H1 (cell line): ENCODE results near the gene MBLAC1. TPM values are rescaled to one million over a fixed set of nuclear protein-coding genes. Genes with fewer than 3 reads are reported as not detected.

Experiments
- BACH1 ChIP-seq: IDR thresholded peaks from 2 replicates; pipeline ENCODE4 v1.6.1; 2012; ENCODE audit warnings: low read length, improper control_type of control experiment
- EGR1 ChIP-seq: IDR thresholded peaks from 2 replicates; pipeline ENCODE4 v1.6.1; 2011; ENCODE audit warnings: low read depth, low read length, borderline replicate concordance
- FOSL1 ChIP-seq: IDR thresholded peaks from 2 replicates; pipeline ENCODE4 v1.6.1; 2011; ENCODE audit warnings: mild to moderate bottlenecking, low read depth, low read length, moderate library complexity; ENCODE audit not compliant: insufficient read depth
- NANOG ChIP-seq: IDR thresholded peaks from 2 replicates; pipeline ENCODE4 v1.6.1; 2011; ENCODE audit warnings: low read length, low read depth, mild to moderate bottlenecking, inconsistent platforms; ENCODE audit not compliant: insufficient read depth, poor library complexity, severe bottlenecking
- SIRT6 ChIP-seq: IDR thresholded peaks from one replicate; pipeline ENCODE4 v1.7.1; 2012; ENCODE audit warnings: low read length, inconsistent platforms
- SRF ChIP-seq: IDR thresholded peaks from 2 replicates; pipeline ENCODE4 v1.6.1; 2011; ENCODE audit warnings: mild to moderate bottlenecking, low read depth, low read length, moderate library complexity
- USF2 ChIP-seq: IDR thresholded peaks from 2 replicates; pipeline ENCODE4 v1.6.1; 2011; ENCODE audit warnings: low read length, improper control_type of control experiment
- polyA plus RNA-seq, 7 experiments: library from polyadenylated mRNA; depleted of rRNA in 3 of 7; stranded (reverse) in 5 of 7; unstranded in 2 of 7; fragments of >200 nt in 5 of 7; fragments of 200-250 nt in 2 of 7; gene quantifications; 1 replicate in 5 of 7; 2 replicates in 1 of 7; 4 replicates in 1 of 7; pipeline versions ENCODE4 v1.2.1 to v1.2.3, GENCODE V29; 2011 to 2013; ENCODE audit warnings: missing spikeins in 2 of 7, mixed read lengths in 2 of 7
- total RNA-seq: library from RNA; stranded (reverse); fragmentation: NEBNext Ultra II Directional; extraction: Animal tissue kit (Norgen Biotek cat#: 25700); gene quantifications from 2 replicates; pipeline ENCODE4 v1.2.1, GENCODE V29; 2021

MBLAC1 gene
- total and polyA plus RNA-seq, 2 of the 8 experiments (the other 6 are each of a cell fraction or from before 2014, with no cell fraction given), result 1.00 to 1.7 TPM

- no peak for TF ChIP-seq SIRT6
- peak; percentile 79 for TF ChIP-seq NANOG
- TF ChIP-seq EGR1, result peak; percentile 98
- no peak for TF ChIP-seq FOSL1
- TF ChIP-seq SRF, result peak; percentile 59
- peak; percentile 30; the same call in 1 of the 2 replicates for TF ChIP-seq USF2
- TF ChIP-seq BACH1, result peak; percentile 100
Observed at GRCh38 chr7:100081535-100082102, 45.1 kb upstream of the MBLAC1 start, which contains the start of gene ZNF3 (continued).
